ENCODE results near the gene ME1. TPM values are rescaled to one million over a fixed set of nuclear protein-coding genes. Genes with fewer than 3 reads are reported as not detected.

Gene ME1
- total RNA-seq, 2 donors from 2014 or later: not detected

DNA sequence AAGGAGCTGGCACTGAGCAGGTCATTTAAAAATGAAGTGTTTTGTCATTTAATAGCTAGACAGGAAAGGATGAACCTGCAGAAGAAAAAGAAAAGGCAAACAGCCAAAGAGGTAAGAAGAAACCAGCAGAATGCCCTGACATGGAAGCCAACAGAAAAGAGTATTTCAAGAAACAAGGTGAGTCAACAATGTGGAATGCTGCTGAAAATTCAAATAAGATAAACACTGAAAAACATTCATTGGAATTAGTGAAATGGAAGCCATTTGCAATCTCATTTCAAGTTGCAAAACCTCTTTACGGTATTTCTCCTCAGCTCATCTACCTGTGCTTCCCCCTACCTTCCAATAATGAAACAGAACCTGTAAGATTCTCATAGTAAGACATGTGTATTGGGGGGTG, 178.1 kb downstream of the ME1 start:
- peaks cover 0 to 5% of the 10 kb centered on the region in 2 donors for H3K9me3 Mint-ChIP-seq
- no peaks in the 10 kb centered on the region for H3K36me3 Mint-ChIP-seq
- DNase-seq (ENCODE audit: low spot score in 2 of 2): no peak

DNA sequence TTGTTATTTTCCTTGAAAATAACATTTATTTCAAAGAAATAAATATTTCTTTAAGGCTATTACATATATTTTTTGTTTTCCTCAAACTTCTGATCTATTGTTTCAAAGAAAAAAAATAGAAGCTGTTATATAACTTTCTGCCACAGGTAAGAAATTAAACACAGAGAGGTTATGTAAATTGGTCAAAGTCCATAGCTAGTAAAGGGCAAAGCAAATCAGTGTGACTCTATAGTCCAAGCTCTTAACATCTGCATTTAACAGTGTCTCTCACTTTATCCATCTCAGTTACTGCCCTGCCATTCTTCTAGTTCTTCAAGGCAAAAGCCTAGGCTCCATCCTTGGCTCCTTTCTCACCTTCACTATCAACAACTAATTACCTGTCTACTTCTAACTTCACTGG, 180.6 kb downstream of the ME1 start:
- no peak for DNase-seq (ENCODE audit: low spot score in 2 of 2)
- no peak overlapping the region for H3K27ac Mint-ChIP-seq
- no peaks in the 10 kb centered on the region for H3K36me3 Mint-ChIP-seq
- peaks cover 0 to 5% of the 10 kb centered on the region in 2 donors for H3K9me3 Mint-ChIP-seq
- ATAC-seq: no peak

More for the DNA sequence above, 178.1 kb downstream of the ME1 start:
- no peak for ATAC-seq
- H3K27ac Mint-ChIP-seq: no peak overlapping the region

DNA sequence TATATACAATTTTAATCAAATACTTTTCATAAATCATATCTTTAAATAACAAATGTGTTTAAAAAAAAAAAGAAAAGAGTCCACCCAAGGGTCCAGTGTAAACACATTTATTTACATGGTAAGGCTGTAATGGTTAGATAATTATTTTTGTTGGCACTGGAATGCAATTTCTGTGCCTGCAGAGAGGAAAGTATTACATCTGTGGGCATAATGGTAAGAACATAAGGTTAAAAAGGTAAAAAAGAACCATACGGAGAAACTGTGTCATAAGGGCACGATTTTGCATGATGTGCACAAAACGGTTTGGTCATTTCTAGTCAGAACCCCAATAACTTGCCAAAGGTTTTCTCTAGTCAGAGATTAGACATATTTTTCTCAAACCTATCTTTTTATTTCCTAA, 183.4 kb downstream of the ME1 start:
- DNase-seq (ENCODE audit: low spot score in 2 of 2) (no peak), ATAC-seq (no peak)
- peaks cover 0 to 5% of the 10 kb centered on the region in 2 donors for H3K9me3 Mint-ChIP-seq
- no peak overlapping the region for H3K27ac Mint-ChIP-seq
- no peaks in the 10 kb centered on the region for H3K36me3 Mint-ChIP-seq

DNA sequence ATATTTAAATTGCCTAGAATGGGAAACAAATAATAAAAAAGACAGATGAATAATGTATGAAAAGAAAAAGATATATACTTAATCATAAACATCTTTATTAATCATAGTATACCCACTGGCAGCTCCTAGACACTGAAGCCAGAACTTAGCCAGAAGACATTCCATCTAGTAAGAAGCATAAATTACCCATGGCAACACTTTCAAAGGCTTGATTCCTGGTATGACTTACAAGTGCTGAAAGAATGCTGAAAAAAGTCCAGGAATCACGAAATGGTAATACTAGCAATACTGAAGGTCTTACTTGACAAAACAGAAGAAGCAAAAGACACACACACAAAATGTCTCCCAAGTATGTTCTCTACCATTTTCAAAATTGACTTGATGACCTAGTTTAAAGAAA, 199.7 kb downstream of the ME1 start:
- H3K9me3 Mint-ChIP-seq: no peaks in the 10 kb centered on the region
- DNase-seq (ENCODE audit: low spot score in 2 of 2) (no peak), ATAC-seq (no peak)
- H3K27ac Mint-ChIP-seq: no peak overlapping the region
- no peaks in the 10 kb centered on the region for H3K36me3 Mint-ChIP-seq

DNA sequence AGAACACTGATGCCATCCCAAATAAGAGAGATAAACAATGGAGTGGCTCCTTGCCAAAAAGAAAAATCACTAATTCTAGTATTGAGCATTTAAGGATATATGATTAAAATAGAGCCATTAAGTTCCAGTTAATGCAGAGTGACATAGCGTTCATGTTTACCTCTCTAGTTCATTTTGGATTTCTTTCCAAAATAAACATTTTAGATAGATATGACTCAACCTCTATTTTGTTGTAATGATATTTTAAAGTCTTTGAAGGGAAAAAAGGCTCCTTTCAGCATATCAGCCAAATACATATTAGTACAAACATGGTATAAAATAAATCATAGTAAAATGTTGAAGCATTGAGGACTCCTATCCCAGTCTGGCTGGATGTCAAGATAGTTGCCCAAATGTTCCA, 204.3 kb downstream of the ME1 start:
- no peaks in the 10 kb centered on the region for H3K36me3 Mint-ChIP-seq
- no peaks in the 10 kb centered on the region for H3K9me3 Mint-ChIP-seq
- no peak overlapping the region for H3K27ac Mint-ChIP-seq
- DNase-seq (ENCODE audit: low spot score in 2 of 2) (no peak), ATAC-seq (no peak)

DNA sequence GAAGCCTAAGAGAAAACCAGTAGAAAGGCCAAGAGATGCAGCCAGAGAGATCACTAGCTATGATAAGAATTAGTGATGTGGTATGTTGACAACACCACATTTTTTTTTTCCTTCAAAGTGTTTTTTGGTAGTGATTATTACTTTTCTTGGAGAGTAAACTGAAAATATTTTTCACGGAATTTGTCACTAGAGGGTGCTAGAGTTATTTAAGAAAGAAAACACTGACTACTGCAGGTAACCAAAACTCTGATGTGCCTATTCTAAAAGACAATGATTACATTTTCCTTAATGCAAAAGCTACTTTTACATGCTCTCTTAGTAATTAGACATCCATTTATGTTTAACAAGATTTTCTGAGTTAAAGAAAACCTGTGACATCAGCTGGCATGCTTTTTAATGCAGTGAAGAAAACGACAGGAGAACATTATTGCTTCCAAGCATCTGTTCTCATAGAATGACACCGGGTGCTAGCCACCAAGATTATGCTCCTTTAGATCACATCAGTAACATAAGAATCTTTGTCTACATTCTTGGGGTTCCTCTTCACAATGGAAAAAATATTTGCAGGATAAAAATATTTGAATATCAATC, 208.9 kb downstream of the ME1 start:
- DNase-seq (ENCODE audit: low spot score in 2 of 2) (no peak), ATAC-seq (no peak)
- Mint-ChIP-seq H3K36me3 (no peaks in the 10 kb centered on the region), H3K27ac (no peak overlapping the region), H3K9me3 (no peaks in the 10 kb centered on the region)

DNA sequence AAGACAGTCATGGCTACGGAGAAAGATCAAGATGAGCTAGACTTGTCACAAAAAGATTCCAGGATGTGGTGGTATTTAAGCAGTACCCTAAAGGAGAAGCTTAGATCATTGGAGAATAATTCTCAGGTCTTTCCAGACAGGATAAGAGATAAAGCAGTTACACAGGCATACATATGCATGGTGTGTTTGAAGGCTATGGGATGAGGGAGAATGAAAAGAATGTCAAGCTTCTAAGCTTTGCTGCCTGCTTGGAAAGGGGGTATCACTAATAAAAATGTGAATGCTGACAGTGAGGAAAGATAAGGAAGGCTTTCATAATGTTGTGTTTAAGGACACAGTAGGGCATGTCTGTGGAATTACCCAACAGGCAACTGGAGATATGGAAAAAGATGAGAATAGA, 209.6 kb downstream of the ME1 start:
- no peaks in the 10 kb centered on the region for H3K9me3 Mint-ChIP-seq
- no peaks in the 10 kb centered on the region for H3K36me3 Mint-ChIP-seq
- no peak overlapping the region for H3K27ac Mint-ChIP-seq
- ATAC-seq: no peak
- DNase-seq (ENCODE audit: low spot score in 2 of 2): no peak

DNA sequence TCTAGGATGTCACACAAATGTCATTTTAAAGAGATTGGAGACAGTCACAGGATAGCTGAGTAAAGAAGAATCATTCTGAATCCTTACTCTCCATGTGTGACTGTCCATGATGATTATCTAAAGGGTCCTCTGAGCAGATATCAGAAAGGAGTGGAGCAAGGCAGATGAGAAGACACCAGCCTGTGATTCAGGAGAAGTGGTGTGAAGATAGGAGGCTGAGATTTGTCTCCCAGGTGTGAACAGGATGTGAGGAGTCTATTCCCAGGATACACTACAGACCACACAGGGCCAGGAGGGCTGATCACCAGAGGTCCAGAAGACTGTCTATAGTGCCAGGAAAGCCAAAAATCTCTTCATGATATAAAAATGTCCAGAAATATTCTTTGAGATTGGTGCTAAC, 210.7 kb downstream of the ME1 start:
- ATAC-seq: no peak

DNA sequence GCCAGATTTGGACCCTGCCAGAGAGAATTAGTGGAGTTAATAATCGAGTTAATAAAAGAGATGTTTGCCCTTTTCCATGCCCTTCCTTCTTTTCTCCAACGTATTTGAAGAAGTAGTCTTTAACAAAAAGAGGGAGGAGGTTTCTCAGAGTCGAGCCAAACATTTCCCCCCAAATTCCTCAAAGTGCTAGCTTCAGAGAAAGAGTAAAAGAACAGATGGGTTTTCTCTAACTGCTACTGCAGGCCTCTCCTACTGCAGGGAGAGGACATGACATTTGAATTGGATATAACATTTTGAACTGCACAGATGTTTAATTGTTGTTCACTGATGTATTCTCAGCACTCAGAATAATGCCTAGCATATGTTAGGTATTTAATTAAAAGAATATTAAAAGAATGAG, 212.2 kb downstream of the ME1 start:
- Mint-ChIP-seq H3K27ac (no peak overlapping the region), H3K36me3 (no peaks in the 10 kb centered on the region), H3K9me3 (no peaks in the 10 kb centered on the region)
- no peak for DNase-seq (ENCODE audit: low spot score in 2 of 2)
- no peak for ATAC-seq

More for the DNA sequence above, 210.7 kb downstream of the ME1 start:
- Mint-ChIP-seq H3K36me3 (no peaks in the 10 kb centered on the region), H3K9me3 (no peaks in the 10 kb centered on the region), H3K27ac (no peak overlapping the region)
- DNase-seq (ENCODE audit: low spot score in 2 of 2): no peak

DNA sequence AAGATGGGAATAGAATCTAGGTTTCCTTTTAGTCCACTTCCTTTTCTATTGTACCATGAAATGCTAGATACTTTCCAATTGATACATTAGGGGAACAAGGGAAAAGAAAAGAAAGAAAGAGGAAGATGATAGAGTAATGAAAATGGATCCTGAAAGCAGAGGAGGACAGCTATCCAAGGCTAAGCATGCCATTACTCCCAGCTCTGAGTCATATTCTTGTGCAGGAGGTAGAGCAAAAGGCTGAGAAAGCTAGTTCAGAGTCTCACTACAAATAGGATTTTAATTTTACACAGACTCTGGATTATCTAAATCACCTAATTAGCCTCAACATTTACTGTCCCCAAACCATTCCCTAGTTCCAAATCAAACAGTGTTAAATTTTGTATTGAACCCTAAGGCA, 214.0 kb downstream of the ME1 start:
- Mint-ChIP-seq H3K36me3 (no peaks in the 10 kb centered on the region), H3K9me3 (no peaks in the 10 kb centered on the region), H3K27ac (no peak overlapping the region)
- DNase-seq (ENCODE audit: low spot score in 2 of 2): no peak
- no peak for ATAC-seq

DNA sequence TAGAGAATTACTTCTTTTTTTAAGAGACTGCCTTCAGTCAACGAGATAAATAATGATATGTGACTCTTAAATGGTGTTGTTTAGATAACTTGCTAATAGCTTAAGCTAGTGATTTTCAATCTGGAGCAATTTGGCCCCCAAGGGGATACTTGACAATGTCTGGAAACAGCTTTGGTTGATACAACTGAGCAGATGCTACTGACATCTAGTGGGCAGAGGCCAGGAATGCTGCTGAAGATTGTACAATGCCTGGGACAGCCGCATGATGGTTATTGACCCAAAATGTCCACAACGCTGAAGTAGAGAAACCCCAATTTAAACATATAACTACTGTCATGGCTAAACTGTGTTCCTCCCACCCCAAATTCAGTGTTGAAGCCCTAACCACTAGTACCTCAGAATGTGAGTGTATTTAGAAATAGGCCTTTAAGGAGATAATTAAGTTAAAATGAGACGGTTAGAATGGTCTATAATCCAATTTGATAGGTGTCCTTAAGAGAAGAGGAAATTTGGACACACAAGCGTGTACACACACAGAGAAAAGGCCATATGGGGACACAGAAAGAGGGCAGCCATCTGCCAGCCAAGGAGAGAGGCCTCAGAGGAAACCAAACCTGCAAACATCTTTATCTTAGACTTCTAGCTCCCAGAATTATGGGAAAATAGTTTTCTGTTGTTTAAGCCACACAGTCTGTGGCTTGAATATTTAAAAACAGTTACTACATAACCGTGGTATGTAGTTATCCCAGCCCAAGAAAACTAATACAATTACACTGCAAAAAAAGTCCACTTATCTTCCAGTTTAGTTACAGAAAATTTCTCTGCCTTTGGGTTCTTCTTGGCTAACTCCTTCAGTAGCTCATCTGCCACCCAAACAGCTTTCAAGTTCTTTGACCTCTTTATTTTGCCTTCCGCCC, 215.5 kb downstream of the ME1 start:
- H3K27ac Mint-ChIP-seq: peak overlapping the region in 1 of 2 donors; percentile 49
- no peaks in the 10 kb centered on the region for H3K9me3 Mint-ChIP-seq
- ATAC-seq (peak; percentile 95 to 98), DNase-seq (ENCODE audit: low spot score in 2 of 2) (peak in 1 of 2 donors; percentile 39)
- H3K36me3 Mint-ChIP-seq: no peaks in the 10 kb centered on the region

DNA sequence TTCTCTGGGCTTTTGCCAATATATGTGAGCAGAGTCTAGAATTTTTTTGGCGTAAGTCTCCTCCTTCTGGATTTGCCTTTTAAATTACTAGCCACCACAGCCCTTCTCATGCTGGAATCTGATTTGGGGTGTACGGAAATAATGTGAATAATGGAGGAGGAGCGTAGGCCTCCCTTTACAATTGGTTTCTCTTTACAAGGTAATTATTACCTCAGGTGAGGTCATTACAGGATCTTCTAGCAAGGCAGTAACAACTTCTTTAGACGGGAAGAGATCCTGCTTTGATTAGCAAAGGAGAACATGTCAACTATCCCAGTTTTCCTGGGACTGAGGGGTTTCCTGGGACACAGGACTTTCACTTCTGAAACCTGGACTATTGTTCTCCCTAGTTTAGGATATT, 228.8 kb downstream of the ME1 start:
- H3K9me3 Mint-ChIP-seq: no peaks in the 10 kb centered on the region
- H3K36me3 Mint-ChIP-seq: no peaks in the 10 kb centered on the region
- H3K27ac Mint-ChIP-seq: no peak overlapping the region
- ATAC-seq (no peak), DNase-seq (ENCODE audit: low spot score in 2 of 2) (no peak)

DNA sequence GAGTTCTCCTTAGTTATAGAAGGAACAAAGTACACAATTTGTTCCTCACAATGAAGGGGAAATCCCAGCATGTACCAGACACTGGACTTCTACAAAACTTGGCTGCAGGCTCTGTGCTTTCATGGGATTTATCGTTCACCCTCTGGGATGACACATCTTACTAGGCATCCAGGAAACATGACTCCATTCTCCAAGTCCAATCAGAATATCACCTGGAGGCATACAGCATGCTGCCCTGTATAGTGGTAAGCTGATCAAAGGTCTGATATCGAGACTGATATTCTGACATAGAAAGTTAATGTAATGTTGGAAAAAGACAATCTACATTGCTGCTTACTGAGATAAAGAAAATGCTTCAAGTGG, 231.0 kb downstream of the ME1 start:
- Mint-ChIP-seq H3K9me3 (no peaks in the 10 kb centered on the region), H3K36me3 (no peaks in the 10 kb centered on the region), H3K27ac (no peak overlapping the region)
- DNase-seq (ENCODE audit: low spot score in 2 of 2) (no peak), ATAC-seq (peak in 1 of 2 donors; percentile 50)

DNA sequence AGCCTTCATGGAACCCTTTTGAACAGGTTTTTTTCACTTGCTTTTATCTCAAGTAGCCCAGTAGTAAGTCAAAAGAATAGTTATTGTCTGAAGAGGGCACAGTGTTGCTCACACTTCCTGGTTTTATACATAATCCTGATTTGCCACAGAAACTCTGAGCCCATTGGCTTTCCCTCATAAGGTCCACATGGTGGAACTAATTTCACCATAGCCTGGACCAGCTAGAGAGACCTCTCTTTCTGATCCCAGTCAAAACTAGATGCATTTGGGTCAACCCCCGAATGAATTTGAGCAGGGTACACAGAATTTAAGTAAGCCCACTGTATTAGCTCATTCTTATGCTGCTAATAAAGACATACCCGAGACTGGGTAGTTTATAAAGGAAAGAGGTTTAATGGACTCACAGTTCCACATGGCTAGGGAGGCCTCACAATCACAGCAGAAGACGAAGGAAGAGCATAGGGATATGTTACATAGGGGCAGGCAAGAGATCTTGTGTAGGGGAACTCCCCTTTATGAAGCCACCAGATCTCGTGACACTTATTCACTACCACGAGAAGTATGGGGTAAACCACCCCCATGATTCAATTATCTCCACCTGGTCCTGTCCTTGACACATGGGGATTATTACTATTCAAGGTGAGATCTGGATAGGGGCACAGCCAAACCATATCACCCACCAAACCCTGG, 231.5 kb downstream of the ME1 start:
- peak overlapping the region in 1 of 2 donors; percentile 33 for H3K27ac Mint-ChIP-seq
- no peaks in the 10 kb centered on the region for H3K36me3 Mint-ChIP-seq
- DNase-seq (ENCODE audit: low spot score in 2 of 2): no peak

DNA sequence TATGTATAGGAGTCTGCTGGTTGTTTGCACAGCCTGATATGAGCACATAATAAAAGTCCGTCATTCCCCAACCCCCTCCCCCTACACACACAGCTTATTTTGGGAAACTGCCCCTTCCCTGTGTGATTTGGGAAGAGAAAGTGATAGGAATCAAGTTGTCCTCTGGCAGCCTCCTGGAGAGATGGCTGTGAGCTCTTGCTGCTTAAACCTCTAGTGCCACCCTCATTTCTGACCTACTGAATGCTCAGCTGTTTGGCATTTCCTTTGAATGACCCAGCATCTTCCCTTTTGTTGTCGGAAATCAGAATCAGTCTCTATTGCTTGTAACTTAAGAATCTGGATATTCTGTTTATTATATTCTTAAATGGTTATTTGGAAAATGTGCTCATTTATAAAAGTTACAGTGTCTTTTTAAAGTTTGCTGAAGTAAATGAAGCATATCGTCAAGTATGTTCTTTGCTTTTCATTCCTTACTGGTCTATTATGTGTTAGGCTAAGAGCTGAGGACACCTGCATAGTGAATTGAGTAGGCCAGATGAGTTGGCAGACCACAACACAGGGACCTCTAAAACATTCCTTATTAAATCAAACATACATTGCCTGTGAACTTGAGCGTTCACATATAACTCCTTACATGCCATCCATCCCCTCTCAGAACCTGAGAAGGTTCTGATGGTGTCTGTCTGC, 232.2 kb downstream of the ME1 start:
- no peaks in the 10 kb centered on the region for H3K36me3 Mint-ChIP-seq
- no peaks in the 10 kb centered on the region for H3K9me3 Mint-ChIP-seq
- ATAC-seq (peak; percentile 39 to 57), DNase-seq (ENCODE audit: low spot score in 2 of 2) (no peak)
- peak overlapping the region in 1 of 2 donors; percentile 33 for H3K27ac Mint-ChIP-seq

More for the DNA sequence above, 231.5 kb downstream of the ME1 start:
- no peaks in the 10 kb centered on the region for H3K9me3 Mint-ChIP-seq
- ATAC-seq: peak; percentile 68 to 82

DNA sequence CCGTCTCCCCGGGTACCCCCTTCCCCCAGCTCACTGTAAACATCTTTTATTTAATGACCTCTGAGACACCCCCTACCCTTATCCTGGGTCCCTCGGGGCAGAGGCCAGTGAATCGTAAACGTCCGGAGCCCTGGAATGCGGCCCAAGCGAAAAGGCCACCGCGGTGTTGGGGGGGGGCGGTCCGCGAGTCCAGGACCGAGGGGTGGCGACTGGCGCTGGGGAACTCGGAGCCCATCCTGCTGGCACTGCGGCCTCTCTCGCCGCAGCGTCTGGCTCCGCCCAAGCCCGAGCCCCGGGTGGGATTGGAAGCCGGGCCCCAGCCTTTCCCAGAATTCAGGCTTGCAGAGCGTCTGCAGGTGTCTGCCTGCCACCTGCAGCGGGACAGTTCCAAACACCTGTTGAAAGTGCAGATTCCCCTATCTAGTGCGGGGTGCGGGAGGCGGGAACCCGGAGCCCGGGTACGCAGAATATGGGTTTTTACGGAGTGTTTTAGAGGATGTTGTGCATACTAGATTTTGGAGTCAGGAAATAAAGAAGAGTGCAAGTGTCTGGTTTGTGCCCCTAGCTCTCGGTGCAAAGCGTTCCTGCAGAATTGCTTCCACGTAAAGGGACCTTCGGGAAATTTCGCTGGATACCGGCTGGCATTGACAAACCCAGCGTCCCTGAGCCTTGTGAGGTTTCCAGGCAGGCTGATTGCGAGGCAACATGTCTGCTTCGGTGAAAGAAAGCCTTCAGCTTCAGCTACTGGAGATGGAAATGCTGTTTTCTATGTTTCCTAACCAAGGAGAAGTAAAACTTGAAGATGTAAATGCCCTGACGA, 236.9 kb downstream of the ME1 start:
- DNase-seq (ENCODE audit: low spot score in 2 of 2) (peak in 1 of 2 donors; percentile 10), ATAC-seq (peak; percentile 17 to 25)
- Mint-ChIP-seq H3K27ac (peak overlapping the region in 1 of 2 donors; percentile 95), H3K36me3 (peaks cover 6 to 10% of the 10 kb centered on the region in 2 donors), H3K9me3 (no peaks in the 10 kb centered on the region)

All from activated naive CD4-positive, alpha-beta T cell treated with anti-CD3 and anti-CD28 coated beads, Interleukin-2, amount 50 U/mL, for 72 hours (primary cell).